Psoas muscle (tissue), 8 donors: ENCODE results near the gene CTIF. TPM values are rescaled to one million over a fixed set of nuclear protein-coding genes. Genes with fewer than 3 reads are reported as not detected.
A peak's percentile ranks its signal among the peaks of the same experiment; 100 is the strongest.

Experiments used
- ATAC-seq, 4 donors: fragments of 200-7000 bp; cut with Tn5 transposase; one replicate each; pipeline ENCODE4 v1.9.1; 2020; ENCODE audit warnings: moderate library complexity in 3 of 4, mild to moderate bottlenecking in 2 of 4
- DNase-seq, 2 donors: peaks; one replicate each; pipeline ENCODE4 v3.0.0-alpha.2; 2020
- H3K27ac ChIP-seq: fragments of 200-600 bp; one replicate; pipeline ENCODE4 v1.8.0; 2022
- H3K27me3 ChIP-seq, 3 donors: fragments of 200-600 bp in 1 of 3; one replicate each; pipeline versions ENCODE4 v1.6.1 to v1.8.0; 2013 to 2022; ENCODE audit warnings: low read length in 2 of 3, mild to moderate bottlenecking in 2 of 3, moderate library complexity in 1 of 3; ENCODE audit not compliant: insufficient read depth in 3 of 3
- H3K36me3 ChIP-seq, 2 donors: fragments of 200-600 bp in 1 of 2; one replicate each; pipeline versions ENCODE4 v1.6.1 to v1.8.0; 2013 to 2022; ENCODE audit warnings: low read depth in 1 of 2, mild to moderate bottlenecking in 1 of 2, moderate library complexity in 1 of 2; ENCODE audit not compliant: insufficient read depth in 1 of 2
- H3K4me1 ChIP-seq: fragments of 200-600 bp; one replicate; pipeline ENCODE4 v1.8.0; 2022
- H3K4me3 ChIP-seq: fragments of 200-600 bp; one replicate; pipeline ENCODE4 v1.8.0; 2022; ENCODE audit warnings: mild to moderate bottlenecking
- H3K9me3 ChIP-seq: fragments of 200-600 bp; one replicate; pipeline ENCODE4 v1.8.0; 2022
- CTCF ChIP-seq: fragments of 200-600 bp; IDR thresholded peaks from one replicate; pipeline ENCODE4 v1.8.0; 2022; ENCODE audit warnings: antibody characterized with exemption
- WGBS, 3 donors: extraction: QIAGEN DNeasy Blood & Tissue Kit; methylation state at CpG; one replicate each; pipeline versions ENCODE4 v1.1.6 to v1.1.7; 2013; 5-methylcytosine and 5-hydroxymethylcytosine counted together
- intact Hi-C, 2 donors: fragments of 100-400 bp; cut with DNase I; formaldehyde crosslinking; loops; one replicate each; pipeline versions ENCODE4 v1.11.0 to v1.14.2; 2022
- polyA plus RNA-seq, 3 donors: library from polyadenylated mRNA; stranded (reverse); fragments of 200-250 nt; gene quantifications; one replicate each; pipeline ENCODE4 v1.2.3, GENCODE V29; 2013
- total RNA-seq, 4 donors: library from RNA; stranded (reverse); fragmentation: NEBNext Ultra II Directional in 2 of 4; extraction: Animal tissue kit (Norgen Biotek cat#: 25700) in 2 of 4; gene quantifications; one replicate each; pipeline versions ENCODE4 v1.2.1 to v1.2.4, GENCODE V29; 2021 to 2023
- donor health status: healthy with polysubstance abuse.
- donor health status: DM: no; HTN: no; CAD: no; lungs with moderate emphysema.
- donor health status: Bipolar disorder and iron deficiency.
- donor health status: healthy.
- donor health status: DM: yes; HTN: yes; CAD: no.
- donor health status: DM: no; HTN: no; CAD: no.
- donor health status: DM: no; HTN: no; CAD: no.
- donor health status: DM: yes; HTN: yes; CAD: no.

Gene CTIF
- total and polyA plus RNA-seq, 7 donors: 11.3 to 40.5 (median 26.9) TPM

DNA sequence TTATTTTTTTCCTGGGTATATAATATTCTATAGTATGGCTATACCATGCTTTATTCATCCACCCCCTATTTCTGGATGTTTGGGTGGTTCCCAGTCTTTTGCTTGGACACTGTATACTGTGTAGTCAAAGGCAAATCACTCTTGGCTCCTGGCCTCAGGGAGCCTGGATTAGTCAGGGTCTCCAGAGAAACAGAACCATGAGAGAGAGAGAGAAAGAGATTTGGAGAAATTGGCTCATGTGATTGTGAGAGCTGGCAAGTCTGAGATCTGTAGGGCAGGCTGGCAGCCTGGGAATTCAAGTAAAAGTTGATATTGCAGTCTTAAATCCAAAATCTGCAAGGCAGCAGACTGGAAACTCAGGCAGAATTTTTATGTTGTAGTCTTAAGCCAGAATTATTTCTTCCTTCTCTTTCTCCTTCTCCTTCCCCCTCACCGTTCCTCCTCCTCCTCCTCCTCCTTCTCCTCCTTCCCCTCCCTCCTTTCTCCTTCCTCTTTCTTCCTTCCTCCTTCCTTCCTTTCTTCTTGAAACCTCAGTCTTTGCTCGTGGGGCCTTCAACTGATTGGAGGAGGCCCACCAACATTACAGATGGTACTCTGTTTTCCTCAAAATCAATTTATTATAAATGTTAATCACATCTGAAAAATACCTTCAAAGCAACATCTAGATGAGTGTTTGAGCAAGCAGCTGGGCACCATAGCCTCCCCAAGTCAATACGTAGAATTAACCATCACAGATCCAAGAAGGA, 33.0 kb downstream of the CTIF start:
- Histone ChIP-seq H3K27ac (no peak overlapping the region), H3K36me3 (no peaks in the 10 kb centered on the region), H3K9me3 (no peaks in the 10 kb centered on the region), H3K4me3 (no peak overlapping the region), H3K27me3 (no peaks in the 10 kb centered on the region), H3K4me1 (peaks cover 7% of the 10 kb centered on the region)
- WGBS, 3 donors: 76 to 81% (median 80%) methylated on average over 3 of the region's 3 CpGs
- no peak for TF ChIP-seq CTCF
- DNase-seq: no peak
- no peak for ATAC-seq
- intact Hi-C loops: no loop called here

DNA sequence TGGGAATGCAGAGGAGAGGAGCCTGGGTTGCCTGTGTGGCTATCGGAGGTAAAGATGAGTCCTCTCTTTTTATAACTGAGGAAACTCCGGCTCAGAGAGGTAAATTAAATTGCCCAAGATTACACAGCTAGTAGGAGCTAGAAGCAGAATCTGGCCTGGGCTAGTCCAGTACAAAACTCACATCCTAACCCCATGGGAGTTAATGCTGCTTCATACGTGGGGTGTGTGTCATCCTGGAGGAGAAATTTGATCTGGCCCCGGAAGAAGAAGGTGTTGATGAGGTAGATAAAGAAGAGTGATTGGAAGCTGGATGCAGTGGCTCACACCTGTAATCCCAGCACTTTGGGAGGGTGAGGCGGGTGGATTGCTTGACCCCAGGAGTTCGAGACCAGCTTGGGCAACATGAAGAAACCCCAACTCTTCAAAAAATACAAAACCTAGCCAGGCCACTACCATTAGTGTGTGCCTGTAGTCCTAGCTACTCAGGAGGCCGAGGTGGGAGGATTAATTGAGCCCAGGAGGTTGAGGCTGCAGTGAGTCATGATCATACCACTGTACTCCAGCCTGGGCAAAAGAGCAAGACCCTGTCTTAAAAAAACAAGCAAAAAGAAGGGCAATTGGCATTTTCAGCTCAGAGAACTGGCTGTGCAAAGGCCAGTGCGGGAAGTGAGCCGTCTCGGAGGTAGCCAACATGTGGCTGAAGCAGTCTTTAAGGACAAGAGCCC, 33.7 kb downstream of the CTIF start:
- Histone ChIP-seq H3K4me3 (no peak overlapping the region), H3K27me3 (no peaks in the 10 kb centered on the region), H3K9me3 (no peaks in the 10 kb centered on the region), H3K27ac (no peak overlapping the region), H3K36me3 (no peaks in the 10 kb centered on the region), H3K4me1 (peaks cover 7% of the 10 kb centered on the region)
- no peak for TF ChIP-seq CTCF
- ATAC-seq (peak in 3 of 4 donors; percentile 33 to 69 (median 51)), DNase-seq (no peak)
- intact Hi-C loops: no loop called here
- 74 to 81% (median 78%) methylated on average over 10 of the region's 10 CpGs for WGBS, 3 donors

- no peaks in the 10 kb centered on the region for H3K9me3 ChIP-seq
- ATAC-seq (peak in 3 of 4 donors; percentile 36 to 52 (median 46)), DNase-seq (no peak)
- no peaks in the 10 kb centered on the region for H3K27me3 ChIP-seq
- H3K4me1 ChIP-seq: peaks cover 7% of the 10 kb centered on the region
- intact Hi-C loops: no loop called here
- H3K27ac ChIP-seq: no peak overlapping the region
- no peak for TF ChIP-seq CTCF
- 90 to 94% (median 92%) methylated on average over 14 of the region's 14 CpGs for WGBS, 3 donors
- H3K4me3 ChIP-seq: no peak overlapping the region
- no peaks in the 10 kb centered on the region for H3K36me3 ChIP-seq
Observed at GRCh38 chr18:48573632-48574283, 34.9 kb downstream of the CTIF start.

GRCh38 chr18:48574667-48575300, 36.0 kb downstream of the CTIF start:
- Histone ChIP-seq H3K27ac (no peak overlapping the region), H3K9me3 (no peaks in the 10 kb centered on the region), H3K4me1 (peaks cover 2% of the 10 kb centered on the region), H3K4me3 (no peak overlapping the region), H3K27me3 (no peaks in the 10 kb centered on the region), H3K36me3 (no peaks in the 10 kb centered on the region)
- 80 to 87% (median 80%) methylated on average over 11 of the region's 11 CpGs for WGBS, 3 donors
- DNase-seq (no peak), ATAC-seq (no peak)
- intact Hi-C loops: no loop called here
- no peak for TF ChIP-seq CTCF
